Lower leg skin (tissue), 4 donors: ENCODE results near the gene RBM33. TPM values are rescaled to one million over a fixed set of nuclear protein-coding genes. Genes with fewer than 3 reads are reported as not detected.

Experiments used
- DNase-seq, 2 donors: peaks; one replicate each; pipeline ENCODE4 v3.0.0-alpha.2; 2019; ENCODE audit warnings: low spot score in 2 of 2
- H3K4me3 ChIP-seq: fragments of 200-600 bp; sonication (generic); 2 replicates; pipeline ENCODE4 v1.5.1; 2017; ENCODE audit warnings: mild to moderate bottlenecking, low read depth; ENCODE audit not compliant: poor library complexity, severe bottlenecking
- CTCF ChIP-seq, 3 donors: fragments of 450-650 bp; IDR thresholded peaks; one replicate each; pipeline ENCODE4 v1.5.1; 2016; ENCODE audit warnings: antibody characterized with exemption in 3 of 3, mild to moderate bottlenecking in 3 of 3, moderate library complexity in 2 of 3
- POLR2A ChIP-seq, 2 donors: fragments of 450-650 bp; IDR thresholded peaks; one replicate each; pipeline ENCODE4 v1.6.1; 2016 to 2017; ENCODE audit warnings: antibody characterized with exemption in 2 of 2, mild to moderate bottlenecking in 1 of 2, moderate library complexity in 1 of 2
- WGBS, 2 donors: methylation state at CpG; one replicate each; pipeline ENCODE4 v1.1.5; 2018; 5-methylcytosine and 5-hydroxymethylcytosine counted together
- intact Hi-C: fragments of 100-400 bp; cut with DNase I; formaldehyde crosslinking; loops from one replicate; pipeline ENCODE4 v1.15.0; 2023; ENCODE audit warnings: low total_unique reads
- total RNA-seq, 4 donors: library from RNA; depleted of rRNA; stranded (reverse); fragments of >200 nt; gene quantifications; one replicate each; pipeline ENCODE4 v1.1.0, GENCODE V29; 2016

The RBM33 gene
- total RNA-seq, 4 donors from 2014 or later = 35.8 to 83.9 (median 56.7) TPM

- H3K4me3 ChIP-seq = no peak overlapping the region
- TF ChIP-seq POLR2A (IDR thresholded peaks at IDR 0.05) (no peak), CTCF (IDR thresholded peaks at IDR 0.05) (no peak)
- no peak for DNase-seq
- WGBS, 2 donors = 86 to 94% methylated on average over 5 of the region's 5 CpGs
- intact Hi-C loops = no loop called here
Measured at GRCh38 chr7:155660059-155660757, 15.7 kb downstream of the RBM33 start.

- no peak overlapping the region for H3K4me3 ChIP-seq
- intact Hi-C loops = no loop called here
- DNase-seq = no peak
- WGBS, 2 donors = 93 to 95% methylated on average over 1 of the region's 1 CpG
- TF ChIP-seq CTCF (IDR thresholded peaks at IDR 0.05) = no peak
- no peak for TF ChIP-seq POLR2A (IDR thresholded peaks at IDR 0.05)
Measured at GRCh38 chr7:155660758-155661093, 16.3 kb downstream of the RBM33 start.

- TF ChIP-seq CTCF (IDR thresholded peaks at IDR 0.05) (no peak), POLR2A (IDR thresholded peaks at IDR 0.05) (no peak)
- WGBS, 2 donors = 91 to 96% methylated on average over 5 of the region's 5 CpGs
- intact Hi-C loops = no loop called here
Measured at GRCh38 chr7:155662343-155663043, 18.0 kb downstream of the RBM33 start.

GRCh38 chr7:155663937-155664336 is 19.5 kb downstream of the RBM33 start:
- DNase-seq = no peak
- no peak overlapping the region for H3K4me3 ChIP-seq
- no peak for TF ChIP-seq CTCF (IDR thresholded peaks at IDR 0.05)
- no peak for TF ChIP-seq POLR2A (IDR thresholded peaks at IDR 0.05)
- intact Hi-C loops = no loop called here
- 67 to 70% methylated on average over 4 of the region's 4 CpGs for WGBS, 2 donors

More at GRCh38 chr7:155662343-155663043, 18.0 kb downstream of the RBM33 start:
- DNase-seq = no peak
- H3K4me3 ChIP-seq = no peak overlapping the region

GRCh38 chr7:155665079-155665956 is 20.9 kb downstream of the RBM33 start:
- TF ChIP-seq CTCF (IDR thresholded peaks at IDR 0.05) (no peak), POLR2A (IDR thresholded peaks at IDR 0.05) (no peak)
- intact Hi-C loops = no loop called here
- no peak for DNase-seq
- 84 to 89% methylated on average over 9 of the region's 9 CpGs for WGBS, 2 donors
- H3K4me3 ChIP-seq = no peak overlapping the region
